GM18498 (cell line): ENCODE results near the gene PMAIP1.
A peak's percentile ranks its signal among the peaks of the same experiment; 100 is the strongest.
"Not testable (repeated sequence)": the region's sequence is repeated elsewhere in the genome, so short reads cannot be mapped to it uniquely, and the experiment has no call there.

ENCODE experiments used
- ATAC-seq: cut with Tn5 transposase; IDR thresholded peaks from one replicate; pipeline ENCODE4 v1.9.1; 2021; ENCODE audit warnings: mild to moderate bottlenecking, moderate library complexity; ENCODE audit not compliant: unreplicated experiment

Gene PMAIP1

GRCh38 chr18:59881728-59882656 lies 17.8 kb upstream of the PMAIP1 start:
- peak; percentile 38 for ATAC-seq

- no peak for ATAC-seq
Observed at GRCh38 chr18:59884351-59884750, 15.4 kb upstream of the PMAIP1 start.

GRCh38 chr18:59885579-59886163 lies 14.1 kb upstream of the PMAIP1 start:
- ATAC-seq, result peak; percentile 88

- not testable (repeated sequence) for ATAC-seq
Observed at GRCh38 chr18:59886399-59886798, 13.4 kb upstream of the PMAIP1 start.

- ATAC-seq, result no peak
Observed at GRCh38 chr18:59892123-59892522, 7.7 kb upstream of the PMAIP1 start.

GRCh38 chr18:59893971-59894370 lies 5.8 kb upstream of the PMAIP1 start:
- ATAC-seq, result no peak

- no peak for ATAC-seq
Observed at GRCh38 chr18:59897321-59897954, 2.4 kb upstream of the PMAIP1 start.

- ATAC-seq, result no peak
Observed at GRCh38 chr18:59898093-59898492, 1.7 kb upstream of the PMAIP1 start.

- no peak for ATAC-seq
Observed at GRCh38 chr18:59898609-59899297, 1.0 kb upstream of the PMAIP1 start.

GRCh38 chr18:59900222-59901128 lies 679 bp downstream of the PMAIP1 start:
- ATAC-seq, result peak; percentile 35

GRCh38 chr18:59902131-59902992 lies 2.6 kb downstream of the PMAIP1 start:
- no peak for ATAC-seq

GRCh38 chr18:59902993-59903610 lies 3.3 kb downstream of the PMAIP1 start:
- ATAC-seq, result no peak

- no peak for ATAC-seq
Observed at GRCh38 chr18:59904011-59904601, 4.3 kb downstream of the PMAIP1 start.

GRCh38 chr18:59905686-59906091 lies 5.9 kb downstream of the PMAIP1 start:
- ATAC-seq, result no peak

- ATAC-seq, result no peak
Observed at GRCh38 chr18:59906203-59906602, 6.4 kb downstream of the PMAIP1 start.

- ATAC-seq, result peak; percentile 17
Observed at GRCh38 chr18:59907172-59907571, 7.4 kb downstream of the PMAIP1 start.

GRCh38 chr18:59907660-59908059 lies 7.9 kb downstream of the PMAIP1 start:
- ATAC-seq, result peak; percentile 3

- no peak for ATAC-seq
Observed at GRCh38 chr18:59908799-59909198, 9.0 kb downstream of the PMAIP1 start.
